HEK293T (cell line): ENCODE results near the gene KIF2B.

Experiments
- ARNT ChIP-seq: fragments of 450-650 bp; IDR thresholded peaks from 2 replicates; pipeline ENCODE4 v1.6.1; 2017; ENCODE audit warnings: mild to moderate bottlenecking
- BHLHE40 ChIP-seq: fragments of 450-650 bp; IDR thresholded peaks from 2 replicates; pipeline ENCODE4 v1.6.1; 2016; ENCODE audit warnings: mild to moderate bottlenecking, moderate library complexity, borderline replicate concordance
- ELF4 ChIP-seq: fragments of 450-650 bp; IDR thresholded peaks from 2 replicates; pipeline ENCODE4 v1.6.1; 2017; ENCODE audit warnings: antibody characterized with exemption
- FOXA1 ChIP-seq: fragments of 450-650 bp; IDR thresholded peaks from 2 replicates; pipeline ENCODE4 v1.6.1; 2016; ENCODE audit warnings: mild to moderate bottlenecking
- FOXK2 ChIP-seq: fragments of 450-650 bp; IDR thresholded peaks from 2 replicates; pipeline ENCODE4 v1.6.1; 2016; ENCODE audit warnings: mild to moderate bottlenecking
- FOXM1 ChIP-seq: fragments of 450-650 bp; IDR thresholded peaks from 2 replicates; pipeline ENCODE4 v1.6.1; 2017; ENCODE audit warnings: mild to moderate bottlenecking, borderline replicate concordance
- L3MBTL2 ChIP-seq: fragments of 450-650 bp; conservative IDR thresholded peaks from 2 replicates; pipeline ENCODE4 v1.6.1; 2016; ENCODE audit warnings: mild to moderate bottlenecking
- LEF1 ChIP-seq: fragments of 450-650 bp; IDR thresholded peaks from 2 replicates; pipeline ENCODE4 v1.6.1; 2017; ENCODE audit warnings: mild to moderate bottlenecking, borderline replicate concordance
- NFRKB ChIP-seq: fragments of 450-650 bp; IDR thresholded peaks from 2 replicates; pipeline ENCODE4 v1.6.1; 2016; ENCODE audit warnings: mild to moderate bottlenecking, moderate library complexity
- PKNOX1 ChIP-seq: fragments of 450-650 bp; IDR thresholded peaks from 2 replicates; pipeline ENCODE4 v1.6.1; 2016
- SP1 ChIP-seq: fragments of 450-650 bp; IDR thresholded peaks from 2 replicates; pipeline ENCODE4 v1.6.1; 2017
- TARDBP ChIP-seq: fragments of 450-650 bp; IDR thresholded peaks from 2 replicates; pipeline ENCODE4 v1.6.1; 2016
- ZNF384 ChIP-seq: fragments of 450-650 bp; IDR thresholded peaks from 2 replicates; pipeline ENCODE4 v1.6.1; 2016

- TF ChIP-seq FOXM1: no peak
- no peak for TF ChIP-seq LEF1
- TF ChIP-seq BHLHE40: no peak
- TF ChIP-seq L3MBTL2: no peak
- no peak for TF ChIP-seq ZNF384
- no peak for TF ChIP-seq SP1
- TF ChIP-seq FOXA1: no peak
- no peak for TF ChIP-seq NFRKB
- TF ChIP-seq TARDBP: no peak
- TF ChIP-seq FOXK2: no peak
- no peak for TF ChIP-seq ARNT
- TF ChIP-seq ELF4: no peak
- TF ChIP-seq PKNOX1: no peak
Measured at GRCh38 chr17:53794875-53795274, 27.9 kb upstream of the KIF2B start.
